B cell (primary cell): ENCODE data around the gene RPLP1. TPM values are rescaled to one million over a fixed set of nuclear protein-coding genes. Genes with fewer than 3 reads are reported as not detected.
"Not testable (repeated sequence)": the region's sequence is repeated elsewhere in the genome, so short reads cannot be mapped to it uniquely, and the experiment has no call there.

Source experiments
- ATAC-seq: fragments of 200-7000 bp; cut with Tn5 transposase; one replicate; pipeline ENCODE4 v1.10.0; 2021; ENCODE audit warnings: low read depth, mild to moderate bottlenecking, moderate number of reproducible peaks, moderate library complexity
- CTCF ChIA-PET: fragments of 350-600 bp; sonication (Branson Sonifier 250); formaldehyde crosslinking; loops from one replicate; lab custom pipeline; 2021; ENCODE audit warnings: antibody characterized with exemption, inconsistent platforms; lab: Charles Lee
- POLR2A ChIA-PET: fragments of 350-600 bp; sonication (Branson Sonifier 250); formaldehyde crosslinking; loops from one replicate; lab custom pipeline; 2021; ENCODE audit warnings: antibody characterized with exemption; lab: Charles Lee
- DNase-seq: peaks from one replicate; pipeline ENCODE4 v3.0.0; 2013
- H2AFZ ChIP-seq: 2 replicates; pipeline ENCODE4 v1.6.1; 2012; ENCODE audit warnings: mild to moderate bottlenecking, low read depth, low read length; ENCODE audit not compliant: insufficient read depth, poor library complexity, severe bottlenecking
- H3K27ac ChIP-seq, 2 donors: 1 replicate in 1 of 2; 2 replicates in 1 of 2; pipeline ENCODE4 v1.5.1; 2012 to 2013; ENCODE audit warnings: low read length in 2 of 2, mild to moderate bottlenecking in 2 of 2, moderate library complexity in 1 of 2
- H3K27me3 ChIP-seq, 4 experiments: fragments of 200-600 bp in 1 of 4; sonication (generic) in 1 of 4; replicated peaks in 1 of 4; 1 replicate in 2 of 4; 2 replicates in 2 of 4; pipeline versions ENCODE4 v1.6.1 to v1.7.0; 2013 to 2016; ENCODE audit warnings: low read length in 3 of 4, mild to moderate bottlenecking in 2 of 4, mixed read lengths in 1 of 4, moderate library complexity in 1 of 4; ENCODE audit not compliant: insufficient read depth in 4 of 4, control insufficient read depth in 3 of 4; ENCODE audit errors: control extremely low read depth in 1 of 4
- H3K36me3 ChIP-seq, 2 experiments: replicated peaks in 1 of 2; 1 replicate in 1 of 2; 2 replicates in 1 of 2; pipeline versions ENCODE4 v1.6.1 to v1.7.1; 2013; ENCODE audit warnings: low read length in 1 of 2; ENCODE audit not compliant: insufficient read depth in 2 of 2, control insufficient read depth in 1 of 2; ENCODE audit errors: control extremely low read depth in 1 of 2, extremely low read depth in 1 of 2
- H3K4me1 ChIP-seq, 2 donors: fragments of 200-600 bp in 1 of 2; sonication (generic) in 1 of 2; 1 replicate in 1 of 2; 2 replicates in 1 of 2; pipeline versions ENCODE4 v1.5.1 to v1.6.1; 2013 to 2017; ENCODE audit warnings: low read length in 2 of 2; ENCODE audit not compliant: control insufficient read depth in 2 of 2, insufficient read depth in 2 of 2
- H3K4me2 ChIP-seq: replicated peaks from 2 replicates; pipeline ENCODE3; 2012; ENCODE audit warnings: mild to moderate bottlenecking, low read depth, low read length; ENCODE audit not compliant: poor library complexity, severe bottlenecking
- H3K4me3 ChIP-seq, 5 experiments: fragments of 200-600 bp in 1 of 5; sonication (generic) in 1 of 5; 1 replicate in 3 of 5; 2 replicates in 2 of 5; pipeline versions ENCODE4 v1.5.1 to v1.7.0; 2011 to 2016; ENCODE audit warnings: low read length in 4 of 5, mild to moderate bottlenecking in 4 of 5, low read depth in 2 of 5, control low read depth in 1 of 5, moderate library complexity in 1 of 5; ENCODE audit not compliant: insufficient read depth in 1 of 5; ENCODE audit errors: control extremely low read depth in 1 of 5, extremely low read depth in 1 of 5
- H3K79me2 ChIP-seq: fragments of 200-600 bp; sonication (generic); one replicate; pipeline ENCODE4 v1.6.0; 2016; ENCODE audit warnings: low read length; ENCODE audit not compliant: control insufficient read depth, insufficient read depth
- H3K9ac ChIP-seq: fragments of 200-600 bp; sonication (generic); 2 replicates; pipeline ENCODE4 v1.6.1; 2017; ENCODE audit warnings: mild to moderate bottlenecking, low read length, moderate library complexity
- H3K9me3 ChIP-seq, 3 donors: one replicate each; pipeline versions ENCODE4 v1.6.1 to v1.7.1; 2013; ENCODE audit warnings: low read length in 2 of 3; ENCODE audit not compliant: control insufficient read depth in 2 of 3, insufficient read depth in 1 of 3; ENCODE audit errors: control extremely low read depth in 1 of 3
- H4K20me1 ChIP-seq: 2 replicates; pipeline ENCODE4 v1.6.0; 2012; ENCODE audit warnings: mild to moderate bottlenecking, low read length; ENCODE audit not compliant: insufficient read depth, control insufficient read depth, poor library complexity, severe bottlenecking
- H3K27ac Mint-ChIP-seq: one replicate; pipeline ENCODE4 v1.8.0; 2021; ENCODE audit warnings: mixed read lengths
- H3K27me3 Mint-ChIP-seq: one replicate; pipeline ENCODE4 v1.8.0; 2021; ENCODE audit warnings: mixed read lengths
- H3K4me1 Mint-ChIP-seq: one replicate; pipeline ENCODE4 v1.8.0; 2021; ENCODE audit warnings: mixed read lengths
- H3K4me3 Mint-ChIP-seq: one replicate; pipeline ENCODE4 v1.8.0; 2021; ENCODE audit warnings: mixed read lengths
- H3K9me3 Mint-ChIP-seq: one replicate; pipeline ENCODE4 v1.8.0; 2022; ENCODE audit warnings: mixed read lengths; ENCODE audit not compliant: insufficient read depth
- EZH2 ChIP-seq: IDR thresholded peaks from 2 replicates; pipeline ENCODE4 v1.6.1; 2012; ENCODE audit warnings: borderline replicate concordance, low read depth, mild to moderate bottlenecking, moderate library complexity, low read length; ENCODE audit not compliant: insufficient read depth, poor library complexity, severe bottlenecking
- WGBS: methylation state at CpG from one replicate; pipeline ENCODE4 v1.1.5; 2013; ENCODE audit warnings: missing lambda C conversion rate; ENCODE audit not compliant: insufficient coverage; 5-methylcytosine and 5-hydroxymethylcytosine counted together
- intact Hi-C: fragments of 100-400 bp; cut with micrococcal nuclease; formaldehyde crosslinking; loops from one replicate; pipeline ENCODE4 v1.10.0; 2022
- polyA plus RNA-seq: library from polyadenylated mRNA; depleted of rRNA; stranded (reverse); fragments of >200 nt; gene quantifications from 2 replicates; pipeline ENCODE4 v1.2.3, GENCODE V29; 2012
- total RNA-seq, 2 donors: library from RNA; stranded (reverse); fragments of 120-200 nt in 1 of 2; gene quantifications; 1 replicate in 1 of 2; 2 replicates in 1 of 2; pipeline versions ENCODE4 v1.2.3 to v1.2.4, GENCODE V29; 2013 to 2022
- TF ChIP-seq, protein P1 (sequence below): fragments of 200-600 bp; IDR thresholded peaks from one replicate; pipeline ENCODE4 v1.8.0; 2022; ENCODE audit warnings: antibody characterized with exemption, mild to moderate bottlenecking

RPLP1 gene
- total and polyA plus RNA-seq, 2 donors (not counting 1 experiment from before 2014, with no cell fraction given) = 2,373 to 2,470 TPM

DNA sequence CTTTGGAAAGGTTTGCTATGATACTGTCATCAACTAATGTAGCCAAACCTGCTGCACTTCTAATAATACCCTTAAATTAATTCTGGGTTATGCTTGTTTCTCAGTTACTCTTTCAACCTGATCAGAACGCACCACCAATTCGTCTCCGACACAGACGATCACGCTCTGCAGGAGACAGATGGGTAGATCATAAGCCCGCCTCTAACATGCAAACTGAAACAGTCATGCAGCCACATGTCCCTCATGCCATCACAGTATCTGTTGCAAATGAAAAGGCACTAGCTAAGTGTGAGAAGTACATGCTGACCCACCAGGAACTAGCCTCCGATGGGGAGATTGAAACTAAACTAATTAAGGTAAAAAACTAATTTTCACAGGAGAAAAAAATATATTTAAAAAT lies 7.9 kb upstream of the RPLP1 start:
- Histone ChIP-seq H3K36me3 (no peaks in the 10 kb centered on the region), H3K9me3 (no peaks in the 10 kb centered on the region), H2AFZ (no peak overlapping the region), H3K4me2 (no peak overlapping the region), H3K4me1 (peaks cover 13 to 16% of the 10 kb centered on the region in 2 donors), H3K79me2 (no peaks in the 10 kb centered on the region), H3K27me3 (no peaks in the 10 kb centered on the region), H3K9ac (no peak overlapping the region), H4K20me1 (no peaks in the 10 kb centered on the region), H3K4me3 (no peak overlapping the region), H3K27ac (no peak overlapping the region)
- POLR2A ChIA-PET = no interaction called here
- intact Hi-C loops = no loop called here
- Mint-ChIP-seq H3K27me3 (no peaks in the 10 kb centered on the region), H3K4me3 (no peak overlapping the region), H3K4me1 (peaks cover 19% of the 10 kb centered on the region), H3K9me3 (no peaks in the 10 kb centered on the region), H3K27ac (no peak overlapping the region)
- 98% methylated on average over 6 of the region's 7 CpGs for WGBS
- DNase-seq = no peak
- CTCF ChIA-PET = interaction anchor here (1.3 kb wide), 1 partner anchor 22 kb away, joined by 3 read pairs; no protein-coding TSS in a partner anchor
- TF ChIP-seq, protein P1, sequence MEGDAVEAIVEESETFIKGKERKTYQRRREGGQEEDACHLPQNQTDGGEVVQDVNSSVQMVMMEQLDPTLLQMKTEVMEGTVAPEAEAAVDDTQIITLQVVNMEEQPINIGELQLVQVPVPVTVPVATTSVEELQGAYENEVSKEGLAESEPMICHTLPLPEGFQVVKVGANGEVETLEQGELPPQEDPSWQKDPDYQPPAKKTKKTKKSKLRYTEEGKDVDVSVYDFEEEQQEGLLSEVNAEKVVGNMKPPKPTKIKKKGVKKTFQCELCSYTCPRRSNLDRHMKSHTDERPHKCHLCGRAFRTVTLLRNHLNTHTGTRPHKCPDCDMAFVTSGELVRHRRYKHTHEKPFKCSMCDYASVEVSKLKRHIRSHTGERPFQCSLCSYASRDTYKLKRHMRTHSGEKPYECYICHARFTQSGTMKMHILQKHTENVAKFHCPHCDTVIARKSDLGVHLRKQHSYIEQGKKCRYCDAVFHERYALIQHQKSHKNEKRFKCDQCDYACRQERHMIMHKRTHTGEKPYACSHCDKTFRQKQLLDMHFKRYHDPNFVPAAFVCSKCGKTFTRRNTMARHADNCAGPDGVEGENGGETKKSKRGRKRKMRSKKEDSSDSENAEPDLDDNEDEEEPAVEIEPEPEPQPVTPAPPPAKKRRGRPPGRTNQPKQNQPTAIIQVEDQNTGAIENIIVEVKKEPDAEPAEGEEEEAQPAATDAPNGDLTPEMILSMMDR = no peak
- no peak for TF ChIP-seq EZH2
- no peak for ATAC-seq

DNA sequence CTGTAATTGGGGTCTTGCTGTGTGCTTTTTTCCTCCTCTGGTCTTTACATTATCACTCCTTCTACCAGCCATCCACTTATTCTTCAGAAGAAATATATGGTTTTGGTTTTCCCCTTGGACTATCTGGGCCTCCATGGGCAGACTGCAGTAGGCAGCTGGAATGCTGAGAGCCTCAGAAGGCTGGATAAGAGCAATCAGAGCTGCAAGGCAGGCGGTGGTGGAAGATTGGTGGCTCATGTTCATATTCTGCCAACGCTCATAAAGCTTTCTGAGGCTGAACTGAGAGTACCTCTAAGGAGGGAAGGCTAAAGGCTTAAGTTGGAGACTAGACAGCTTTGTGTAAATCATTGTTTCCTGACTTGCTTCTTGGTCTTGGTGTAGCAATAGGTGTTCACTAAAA lies 5.7 kb upstream of the RPLP1 start:
- Histone ChIP-seq H3K27me3 (no peaks in the 10 kb centered on the region), H3K9me3 (no peaks in the 10 kb centered on the region), H3K4me3 (no peak overlapping the region), H3K4me1 (peaks cover 19 to 20% of the 10 kb centered on the region in 2 donors), H3K36me3 (no peaks in the 10 kb centered on the region), H3K27ac (no peak overlapping the region), H4K20me1 (no peaks in the 10 kb centered on the region), H2AFZ (no peak overlapping the region), H3K4me2 (no peak overlapping the region), H3K9ac (no peak overlapping the region), H3K79me2 (no peaks in the 10 kb centered on the region)
- ChIA-PET POLR2A (interaction anchor here (0.6 kb wide), 2 partner anchors 9 to 16 kb away, joined by 3 read pairs; no protein-coding TSS in a partner anchor), CTCF (no interaction called here)
- Mint-ChIP-seq H3K27me3 (no peaks in the 10 kb centered on the region), H3K27ac (peak overlapping the region; percentile 32), H3K9me3 (no peaks in the 10 kb centered on the region), H3K4me3 (no peak overlapping the region), H3K4me1 (peaks cover 22% of the 10 kb centered on the region)
- ATAC-seq (no peak), DNase-seq (no peak)
- 100% methylated on average over 2 of the region's 2 CpGs for WGBS
- no peak for TF ChIP-seq EZH2
- TF ChIP-seq, protein P1 = no peak
- intact Hi-C loops = no loop called here

DNA sequence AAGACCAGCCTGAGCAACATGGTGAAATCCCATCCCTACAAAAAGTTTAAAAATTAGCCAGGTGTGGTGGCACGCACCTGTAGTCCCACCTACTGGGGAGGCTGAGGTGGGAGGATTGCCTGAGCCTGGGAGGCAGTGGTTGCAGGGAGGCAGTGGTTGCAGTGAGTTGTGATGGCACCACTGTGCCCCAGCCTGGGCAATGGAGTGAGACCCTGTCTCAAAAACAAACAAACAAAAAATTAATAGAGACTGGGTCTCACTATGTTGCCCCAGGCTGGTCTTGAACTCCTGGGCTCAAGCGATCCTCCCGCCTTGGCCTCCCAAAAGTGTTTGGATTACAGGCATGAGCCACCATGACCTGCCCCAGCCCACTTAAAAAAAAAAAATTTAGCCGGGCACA lies 2.4 kb upstream of the RPLP1 start:
- H3K9me3 ChIP-seq, POLR2A ChIA-PET: not testable (repeated sequence)

More for the DNA sequence above, 2.4 kb upstream of the RPLP1 start:
- intact Hi-C loops = loop anchor here (5.0 kb wide), 2 partner anchors 647 to 1077 kb away; partner anchors contain the start of gene TLE3
- Histone ChIP-seq H3K79me2 (peaks cover 25% of the 10 kb centered on the region), H4K20me1 (peaks cover 26% of the 10 kb centered on the region), H3K36me3 (peaks cover 0 to 11% of the 10 kb centered on the region in 2 experiments), H3K4me1 (peaks cover 26% of the 10 kb centered on the region in 2 donors)
- not testable (repeated sequence) for DNase-seq, ATAC-seq, H3K27ac ChIP-seq, H3K27me3 Mint-ChIP-seq, H3K27ac Mint-ChIP-seq, H3K4me2 ChIP-seq, H3K4me3 Mint-ChIP-seq, H3K9me3 Mint-ChIP-seq, H3K4me3 ChIP-seq, H3K9ac ChIP-seq, H3K27me3 ChIP-seq, H2AFZ ChIP-seq
- 100% methylated on average over 2 of the region's 4 CpGs for WGBS
- CTCF ChIA-PET = interaction anchor here (0.8 to 5.3 kb wide), 2 partner anchors 13 kb away, joined by 4 to 42 read pairs; no protein-coding TSS in a partner anchor
- peaks cover 32% of the 10 kb centered on the region for H3K4me1 Mint-ChIP-seq
